MM.1S (cell line): ENCODE results near the gene ZNF490.

ENCODE experiments used
- CTCF ChIP-seq: fragments of 300-600 bp; sonication (generic); IDR thresholded peaks from 2 replicates; pipeline ENCODE4 v1.5.1; 2016; ENCODE audit warnings: antibody characterized with exemption, low read length, mixed read lengths
- EZH2 ChIP-seq: fragments of 300-600 bp; sonication (generic); optimal IDR thresholded peaks from 2 replicates; pipeline ENCODE3; 2017; ENCODE audit warnings: low read depth, mild to moderate bottlenecking, antibody characterized with exemption, low read length, mixed read lengths
- EZH2phosphoT487 ChIP-seq: fragments of 300-600 bp; sonication (generic); IDR thresholded peaks from 2 replicates; pipeline ENCODE4 v1.6.1; 2018; ENCODE audit warnings: antibody characterized with exemption, low read length

GRCh38 chr19:12652219-12652618 is 41.6 kb upstream of the ZNF490 start:
- TF ChIP-seq CTCF (no peak), EZH2 (no peak), EZH2phosphoT487 (no peak)
